ENCODE results near the gene SELP.

SELP gene

GRCh38 chr1:169574336-169574735 is 55.6 kb downstream of the SELP start:
- Histone ChIP-seq H4K20me1 (ENCODE audit: insufficient read depth, low read length) (peaks cover 95% of the 10 kb centered on the region), H3K9me3 (ENCODE audit: insufficient read depth, low read length) (no peaks in the 10 kb centered on the region), H3K27me3 (ENCODE audit: low read depth, low read length) (no peaks in the 10 kb centered on the region), H3K4me3 (ENCODE audit: low read length) (no peak overlapping the region), H3K27ac (ENCODE audit: low read length) (no peak overlapping the region), H2AFZ (ENCODE audit: low read depth, low read length) (no peak overlapping the region), H3K79me2 (ENCODE audit: low read length) (peaks cover 98% of the 10 kb centered on the region), H3K4me1 (ENCODE audit: low read length) (no peaks in the 10 kb centered on the region), H3K9ac (ENCODE audit: low read length) (no peak overlapping the region), H3K4me2 (ENCODE audit: low read length) (no peak overlapping the region), H3K36me3 (replicated peaks; ENCODE audit: low read depth, low read length) (peaks cover 89% of the 10 kb centered on the region)
- TF ChIP-seq EZH2phosphoT487 (IDR thresholded peaks at IDR 0.05; ENCODE audit: low read depth) (no peak), CTCF (IDR thresholded peaks at IDR 0.05; ENCODE audit: low read depth, low read length) (no peak)

GRCh38 chr1:169572187-169572586 is 57.7 kb downstream of the SELP start:
- Histone ChIP-seq H3K4me3 (ENCODE audit: low read length) (no peak overlapping the region), H3K79me2 (ENCODE audit: low read length) (peaks cover 94% of the 10 kb centered on the region), H3K4me1 (ENCODE audit: low read length) (no peaks in the 10 kb centered on the region), H3K36me3 (replicated peaks; ENCODE audit: low read depth, low read length) (peaks cover 91% of the 10 kb centered on the region), H4K20me1 (ENCODE audit: insufficient read depth, low read length) (peaks cover 90% of the 10 kb centered on the region), H3K27me3 (ENCODE audit: low read depth, low read length) (no peaks in the 10 kb centered on the region), H3K9me3 (ENCODE audit: insufficient read depth, low read length) (no peaks in the 10 kb centered on the region), H2AFZ (ENCODE audit: low read depth, low read length) (no peak overlapping the region), H3K9ac (ENCODE audit: low read length) (no peak overlapping the region), H3K4me2 (ENCODE audit: low read length) (no peak overlapping the region), H3K27ac (ENCODE audit: low read length) (no peak overlapping the region)
- TF ChIP-seq CTCF (IDR thresholded peaks at IDR 0.05; ENCODE audit: low read depth, low read length) (no peak), EZH2phosphoT487 (IDR thresholded peaks at IDR 0.05; ENCODE audit: low read depth) (no peak)

- H3K4me3 ChIP-seq (ENCODE audit: low read length), result no peak overlapping the region
- H3K4me2 ChIP-seq (ENCODE audit: low read length), result no peak overlapping the region
- peaks cover 83% of the 10 kb centered on the region for H4K20me1 ChIP-seq (ENCODE audit: insufficient read depth, low read length)
- H3K27ac ChIP-seq (ENCODE audit: low read length), result no peak overlapping the region
- H3K9me3 ChIP-seq (ENCODE audit: insufficient read depth, low read length), result no peaks in the 10 kb centered on the region
- H3K36me3 ChIP-seq (replicated peaks; ENCODE audit: low read depth, low read length), result peaks cover 89% of the 10 kb centered on the region
- H3K27me3 ChIP-seq (ENCODE audit: low read depth, low read length), result no peaks in the 10 kb centered on the region
- TF ChIP-seq EZH2phosphoT487 (IDR thresholded peaks at IDR 0.05; ENCODE audit: low read depth), result no peak
- TF ChIP-seq CTCF (IDR thresholded peaks at IDR 0.05; ENCODE audit: low read depth, low read length), result no peak
- H3K9ac ChIP-seq (ENCODE audit: low read length), result no peak overlapping the region
- no peaks in the 10 kb centered on the region for H3K4me1 ChIP-seq (ENCODE audit: low read length)
- H3K79me2 ChIP-seq (ENCODE audit: low read length), result peaks cover 90% of the 10 kb centered on the region
- no peak overlapping the region for H2AFZ ChIP-seq (ENCODE audit: low read depth, low read length)
Measured at GRCh38 chr1:169571450-169571849, 58.5 kb downstream of the SELP start.

GRCh38 chr1:169570172-169570574 is 59.8 kb downstream of the SELP start:
- Histone ChIP-seq H3K27me3 (ENCODE audit: low read depth, low read length) (no peaks in the 10 kb centered on the region), H3K9me3 (ENCODE audit: insufficient read depth, low read length) (no peaks in the 10 kb centered on the region), H3K4me2 (ENCODE audit: low read length) (no peak overlapping the region), H3K36me3 (replicated peaks; ENCODE audit: low read depth, low read length) (peaks cover 89% of the 10 kb centered on the region), H3K4me3 (ENCODE audit: low read length) (no peak overlapping the region), H3K9ac (ENCODE audit: low read length) (no peak overlapping the region), H3K79me2 (ENCODE audit: low read length) (peaks cover 87% of the 10 kb centered on the region), H3K4me1 (ENCODE audit: low read length) (peaks cover 2% of the 10 kb centered on the region), H2AFZ (ENCODE audit: low read depth, low read length) (no peak overlapping the region), H4K20me1 (ENCODE audit: insufficient read depth, low read length) (peaks cover 71% of the 10 kb centered on the region), H3K27ac (ENCODE audit: low read length) (no peak overlapping the region)
- TF ChIP-seq EZH2phosphoT487 (IDR thresholded peaks at IDR 0.05; ENCODE audit: low read depth), result no peak
- TF ChIP-seq CTCF (IDR thresholded peaks at IDR 0.05; ENCODE audit: low read depth, low read length), result no peak
